GM19193 (cell line): ENCODE results near the gene LCE1E.

Source experiments
- POLR2A ChIP-seq: IDR thresholded peaks from 4 replicates; pipeline ENCODE4 v1.6.1; 2011; ENCODE audit not compliant: insufficient read depth, insufficient read length; ENCODE audit errors: extremely low read depth

Gene LCE1E

GRCh38 chr1:152827173-152827572 lies 41.1 kb downstream of the LCE1E start, which contains the start of gene LCE1A:
LCE1A (plus strand) TSS chr1:152827473; CDS start chr1:152827473, 0 bp downstream.
- no peak for TF ChIP-seq POLR2A

- no peak for TF ChIP-seq POLR2A
Observed at GRCh38 chr1:152836870-152837269, 50.8 kb downstream of the LCE1E start.
